HG03571 (cell line): ENCODE measurements around the gene PTK6.
"Not testable (repeated sequence)": the region's sequence is repeated elsewhere in the genome, so short reads cannot be mapped to it uniquely, and the experiment has no call there.

Source experiments
- ATAC-seq: cut with Tn5 transposase; IDR thresholded peaks from one replicate; pipeline ENCODE4 v1.9.1; 2021; ENCODE audit not compliant: unreplicated experiment

The PTK6 gene

GRCh38 chr20:63536997-63537524, at the start of gene PTK6:
PTK6 (minus strand) TSS chr20:63537376; CDS start chr20:63537314, 62 bp downstream.
- no peak for ATAC-seq

DNA sequence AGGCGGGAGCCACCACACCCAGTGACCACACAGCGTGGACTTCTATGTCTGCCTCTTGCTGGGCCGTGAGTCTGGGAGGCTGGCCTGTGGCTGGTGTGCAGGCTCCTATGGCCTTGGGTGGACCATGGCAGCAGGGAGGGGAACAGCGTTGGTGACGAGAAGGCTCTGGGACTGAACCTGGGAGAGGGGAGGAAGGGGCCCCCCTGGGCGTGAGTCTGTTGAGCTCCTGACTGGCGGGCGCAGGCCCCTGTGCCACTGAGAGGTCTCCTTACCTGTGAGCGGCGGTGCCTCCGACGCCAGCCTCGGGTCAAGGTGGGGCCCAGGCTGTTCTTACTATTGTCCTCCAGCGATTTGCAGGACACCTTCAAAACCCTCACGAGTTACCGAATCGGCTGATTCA, 49.6 kb upstream of the PTK6 start:
- ATAC-seq = no peak

GRCh38 chr20:63585616-63586565, 48.7 kb upstream of the PTK6 start:
- no peak for ATAC-seq

- no peak for ATAC-seq
These were observed 45.3 kb upstream of the PTK6 start for GRCh38 chr20:63582382-63583063.

- no peak for ATAC-seq
These were observed 43.8 kb upstream of the PTK6 start for GRCh38 chr20:63580796-63581461.

GRCh38 chr20:63579017-63579694, 42.0 kb upstream of the PTK6 start:
- no peak for ATAC-seq

- no peak for ATAC-seq
These were observed 41.2 kb upstream of the PTK6 start for GRCh38 chr20:63578224-63579016.

GRCh38 chr20:63577317-63577894, 40.2 kb upstream of the PTK6 start:
- ATAC-seq = no peak

DNA sequence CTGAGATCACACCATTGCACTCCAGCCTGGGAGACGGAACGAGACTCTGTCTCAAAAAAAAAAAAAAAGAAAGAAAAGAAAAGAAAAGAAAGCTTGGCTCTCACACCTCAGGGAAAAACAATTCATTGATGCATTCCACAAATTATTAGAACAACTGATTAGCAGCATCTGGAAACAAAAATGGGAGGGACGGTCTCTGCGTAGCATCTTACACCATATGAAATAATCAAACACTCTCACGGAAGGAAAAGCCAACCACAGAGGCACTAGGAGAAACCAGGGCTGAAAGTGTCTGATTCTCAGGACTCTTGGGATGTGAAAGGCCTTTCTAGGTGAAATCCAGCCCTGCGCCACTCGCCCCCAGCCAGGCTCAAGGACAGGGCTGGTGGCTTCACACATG, 39.1 kb upstream of the PTK6 start:
- no peak for ATAC-seq

GRCh38 chr20:63574829-63575743, 37.9 kb upstream of the PTK6 start:
- no peak for ATAC-seq

- ATAC-seq = no peak
These were observed 37.1 kb upstream of the PTK6 start, which contains the start of gene HELZ2 for GRCh38 chr20:63574156-63574828. HELZ2 (minus strand) TSS chr20:63574239; CDS start chr20:63572385, 1,854 bp downstream.

DNA sequence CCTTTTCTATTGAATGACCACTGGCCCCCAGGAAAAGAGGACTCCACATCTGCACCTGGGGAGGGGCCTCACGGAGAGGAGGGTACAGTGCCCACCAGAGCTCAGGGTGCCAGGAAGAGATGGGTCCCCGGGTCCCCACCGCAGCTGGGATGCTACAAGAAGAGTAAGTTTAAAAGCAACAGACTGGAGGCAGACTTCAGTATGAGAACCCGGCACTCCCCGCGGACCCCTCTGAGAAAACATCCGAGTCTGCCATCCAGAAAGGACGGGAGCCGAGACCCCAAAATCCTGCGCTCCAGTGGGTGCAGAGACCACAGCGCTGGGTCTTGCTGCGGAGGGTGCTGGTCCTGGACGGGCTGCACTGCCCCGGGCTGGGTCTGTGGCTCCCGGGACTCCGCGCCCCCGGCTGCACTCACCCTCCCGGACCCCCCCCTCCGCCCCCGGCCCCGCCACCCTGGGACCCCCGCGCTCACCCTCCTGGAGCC, 36.5 kb upstream of the PTK6 start:
- ATAC-seq = no peak

DNA sequence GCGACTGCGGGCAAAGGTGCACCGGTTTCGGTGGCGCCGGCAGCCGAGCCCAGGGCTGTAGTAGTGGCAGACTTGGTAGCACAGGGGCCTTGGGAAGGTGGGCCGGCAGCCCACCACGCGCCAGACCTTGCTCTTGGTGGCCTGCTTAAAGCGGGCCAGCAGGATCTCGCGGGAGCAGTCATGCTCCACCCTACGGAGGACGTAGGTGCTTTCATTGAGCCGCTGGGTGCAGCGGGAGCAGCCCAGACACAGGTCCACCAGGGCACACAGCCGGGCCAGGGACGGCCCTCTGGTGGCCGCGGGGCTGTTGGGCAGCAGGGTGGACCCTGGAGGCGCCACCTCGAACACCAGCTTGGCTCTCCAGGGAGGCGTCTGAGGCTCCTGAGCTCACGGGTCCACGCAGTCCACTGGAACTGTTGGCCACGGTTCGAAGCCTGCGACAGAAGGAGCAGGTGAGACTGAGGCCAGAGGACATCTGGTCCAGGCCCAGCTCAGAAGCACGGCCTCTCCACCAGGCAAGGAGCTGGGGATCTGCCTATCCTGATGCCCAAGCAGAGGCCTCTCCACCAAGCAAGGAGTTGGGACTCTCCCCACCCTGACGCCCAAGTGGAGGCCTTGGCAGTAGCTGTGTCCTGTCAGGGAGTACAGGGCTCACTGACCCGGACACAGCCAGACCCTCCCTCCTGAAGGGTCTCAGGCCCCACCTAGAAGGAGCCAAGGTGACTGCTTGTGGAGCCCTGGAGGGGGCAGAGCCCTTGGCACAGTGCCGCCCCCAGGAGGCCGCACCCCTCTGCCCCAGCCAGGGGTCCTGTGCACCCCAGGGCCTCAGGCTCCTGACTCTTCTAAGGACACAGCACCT, 35.8 kb upstream of the PTK6 start:
- no peak for ATAC-seq

- ATAC-seq = no peak
These were observed 35.1 kb upstream of the PTK6 start for GRCh38 chr20:63572071-63572787.

- not testable (repeated sequence) for ATAC-seq
These were observed 33.9 kb upstream of the PTK6 start for GRCh38 chr20:63571087-63571478.
